ENCODE data around the gene TJAP1.
A peak's percentile ranks its signal among the peaks of the same experiment; 100 is the strongest.
"Not testable (repeated sequence)": the region's sequence is repeated elsewhere in the genome, so short reads cannot be mapped to it uniquely, and the experiment has no call there.

The TJAP1 gene

DNA sequence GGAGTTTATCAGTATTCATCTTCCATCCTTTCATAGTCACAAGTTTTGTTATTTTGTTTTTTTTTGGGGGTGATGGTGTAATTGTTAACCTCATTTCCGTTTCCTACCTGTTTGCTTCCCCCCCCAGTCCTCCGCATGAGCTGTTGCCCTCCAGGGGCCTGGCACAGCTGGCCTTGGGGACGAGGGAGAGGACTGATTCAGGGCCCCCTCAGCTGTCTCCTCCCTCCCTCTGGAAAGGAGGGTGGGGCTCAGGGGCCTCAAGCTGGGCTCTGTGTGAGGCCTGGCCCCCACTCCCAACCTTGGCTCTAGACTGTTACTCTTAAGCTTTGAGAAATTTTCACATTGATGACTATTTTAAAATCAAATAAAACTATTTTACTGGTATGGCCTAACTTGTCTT is 28.8 kb downstream of the TJAP1 start:
- no peak for DNase-seq (ENCODE audit: low read depth)

DNA sequence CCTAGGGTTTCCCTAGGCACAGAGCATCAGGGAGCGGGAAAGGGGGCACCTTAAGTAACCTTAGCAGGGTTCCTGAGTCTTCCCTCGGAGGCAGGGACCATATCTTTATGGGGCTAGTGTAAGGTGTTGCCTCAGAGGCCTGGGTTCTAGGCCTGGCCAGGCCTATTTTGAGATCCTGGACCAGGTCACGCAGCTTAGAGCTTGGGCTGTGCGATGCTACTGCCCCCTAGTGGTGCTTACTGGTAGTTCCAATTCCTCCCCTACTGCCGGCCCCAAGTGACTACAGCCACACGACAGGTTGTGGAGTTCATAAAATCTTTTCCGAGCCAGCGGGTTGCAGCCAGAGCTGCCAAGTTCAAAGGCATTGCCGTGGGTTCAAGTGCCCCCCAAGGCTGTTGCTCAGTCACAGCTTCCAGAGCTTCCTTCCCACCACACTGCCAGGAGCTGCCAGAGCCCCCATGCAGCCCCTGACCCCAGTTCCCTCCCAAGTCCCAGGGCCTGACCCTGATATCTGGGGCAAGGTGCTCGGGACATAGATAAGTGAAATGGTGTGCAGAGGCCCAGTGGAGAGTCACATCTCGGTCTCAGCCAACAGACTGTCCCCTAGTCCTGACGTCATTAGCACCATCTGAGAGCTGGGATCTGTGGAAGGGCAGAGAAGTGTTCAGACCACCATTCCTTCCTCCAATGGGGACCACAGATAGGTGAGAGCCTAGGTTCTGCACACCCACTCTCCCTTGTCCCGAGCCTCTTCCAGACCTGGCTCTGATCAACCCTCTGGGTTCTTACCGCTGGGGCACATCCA is 29.5 kb downstream of the TJAP1 start:
- peak; percentile 35 for DNase-seq (ENCODE audit: low read depth)

DNA sequence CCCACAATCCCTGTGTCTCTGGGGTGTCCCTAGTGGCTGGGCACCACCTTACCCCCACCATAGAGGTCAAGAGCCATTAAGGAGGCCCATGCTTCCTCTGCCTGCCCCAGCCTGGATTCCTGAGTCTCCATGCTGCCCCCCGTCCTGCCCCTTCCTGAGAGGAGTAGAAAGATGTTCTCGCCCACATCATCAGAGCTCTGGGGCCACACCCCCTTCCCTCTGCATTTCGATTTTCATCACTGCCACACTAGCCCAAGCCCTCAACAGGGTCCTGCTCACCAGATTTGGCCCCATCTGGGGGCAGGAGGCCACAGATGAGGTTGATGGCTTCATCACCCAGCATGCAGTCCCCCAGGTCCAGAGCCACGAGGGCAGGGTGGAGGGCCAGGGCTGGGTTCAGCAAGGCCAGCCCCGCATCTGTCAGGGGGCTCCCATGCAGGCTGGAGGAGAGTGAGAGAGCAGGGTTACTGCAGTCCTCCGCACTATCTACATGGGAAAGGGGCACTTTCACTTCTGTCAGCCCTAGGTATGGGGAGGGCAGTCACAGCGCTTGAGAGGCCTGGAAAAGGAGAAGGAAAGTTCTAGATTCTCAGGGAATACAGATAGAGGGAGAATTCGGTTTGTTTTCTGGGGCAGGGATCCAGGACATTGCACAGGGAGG is 31.2 kb downstream of the TJAP1 start:
- DNase-seq (ENCODE audit: low read depth) = no peak

DNA sequence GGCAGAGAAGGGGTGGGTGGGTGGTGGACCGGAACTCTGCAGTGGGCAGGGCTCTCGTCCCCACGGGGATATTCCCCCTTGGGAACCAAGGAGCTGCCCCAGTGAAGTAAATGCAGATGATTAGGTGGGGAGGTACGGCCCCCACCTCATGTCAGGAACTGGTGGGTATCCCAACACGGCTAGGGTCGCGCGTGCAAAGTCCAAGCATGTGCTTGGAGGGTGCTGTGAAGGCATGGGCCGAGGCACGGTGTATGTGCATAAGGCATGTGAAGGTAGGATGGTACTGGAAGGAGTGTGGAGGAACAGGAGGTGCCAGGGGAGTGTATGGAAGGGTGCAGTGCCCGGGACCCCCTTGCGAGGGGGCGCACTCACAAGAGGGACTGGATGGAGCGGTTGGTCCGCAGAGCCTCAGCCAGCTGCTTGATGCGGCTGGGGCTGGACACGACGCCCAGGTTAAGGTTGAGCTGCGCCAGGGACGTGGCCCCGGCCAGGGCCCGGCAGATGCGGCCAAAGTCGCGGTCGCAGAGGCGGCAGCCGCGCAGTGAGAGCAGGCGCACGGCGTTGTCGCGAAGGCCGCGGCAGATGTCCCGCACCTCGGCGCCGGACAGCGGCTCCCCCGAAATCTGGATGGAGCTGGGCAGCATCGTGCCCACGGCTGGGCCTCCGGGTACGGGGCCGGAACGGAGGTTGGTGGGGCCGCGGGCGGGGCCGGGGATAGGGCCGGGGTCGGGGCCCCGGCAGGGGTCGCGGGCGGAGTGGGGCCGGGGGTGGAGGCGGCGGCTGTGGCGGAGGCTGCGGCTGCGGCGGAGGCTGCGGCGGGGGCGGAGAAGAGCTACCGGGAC is 32.0 kb downstream of the TJAP1 start:
- no peak for DNase-seq (ENCODE audit: low read depth)

DNA sequence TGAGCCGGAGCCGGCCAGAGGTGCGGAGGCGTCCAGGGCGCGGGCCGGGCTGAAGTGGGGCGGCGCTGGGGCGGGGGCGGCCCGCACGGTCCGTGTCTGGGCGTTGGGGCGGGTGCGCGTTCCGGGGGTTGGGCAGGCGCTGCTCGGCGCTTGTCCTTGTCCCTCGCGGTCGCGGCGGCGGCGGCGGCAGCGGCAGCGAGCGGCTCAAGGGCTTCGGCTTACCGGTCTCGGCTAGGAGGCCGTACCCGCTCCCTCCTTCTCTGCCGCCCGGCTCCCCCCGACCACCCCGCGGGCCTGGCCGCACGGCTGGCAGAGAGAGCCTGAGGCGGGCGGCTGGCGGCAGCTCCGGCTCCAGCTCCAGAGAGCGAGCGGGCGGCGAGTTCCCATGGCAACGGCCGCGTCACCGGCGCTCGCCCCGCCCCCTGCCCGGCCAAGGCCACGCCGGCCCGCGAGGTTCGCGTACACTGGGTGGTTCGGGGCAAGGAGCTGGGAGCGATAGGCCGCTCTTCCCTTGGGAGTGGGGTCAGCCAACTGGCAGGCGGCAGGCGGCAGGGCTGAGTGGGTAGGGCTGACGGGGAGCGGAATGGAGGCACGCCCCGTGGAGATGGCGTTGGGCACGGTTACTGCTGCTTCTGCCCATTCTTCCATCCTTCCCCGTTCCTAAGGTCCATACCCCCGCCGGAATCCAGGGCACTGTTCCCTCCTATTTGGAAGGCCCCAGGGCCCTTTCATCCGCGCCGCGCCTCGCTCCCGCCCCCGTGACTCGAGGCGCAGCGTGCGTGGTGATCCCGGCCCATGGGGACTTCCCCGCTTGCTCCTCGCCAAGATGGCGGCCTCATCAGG is 32.8 kb downstream of the TJAP1 start, which contains the start of gene LRRC73:
Gene LRRC73 (minus strand): TSS at position 363 of the 843 bp plus-strand sequence. CDS start 561 bp downstream, outside the sequence.
- DNase-seq (ENCODE audit: low read depth) = no peak

DNA sequence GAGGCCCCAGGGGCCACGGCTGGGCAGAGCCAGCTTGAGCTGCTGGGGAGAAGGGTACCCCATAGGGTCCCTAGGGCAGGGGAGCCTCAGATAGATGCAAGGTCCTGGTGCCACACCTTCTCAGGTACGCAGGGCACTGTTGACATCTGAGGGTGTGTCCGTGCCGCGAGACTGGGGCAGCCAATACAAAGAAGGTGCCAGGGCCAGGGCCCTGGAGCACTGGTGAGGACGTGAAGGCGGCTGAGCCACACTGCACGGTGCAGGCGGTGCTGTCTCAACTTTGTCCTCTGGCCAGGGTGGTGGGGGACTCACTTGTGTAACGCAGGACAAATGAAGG is 33.4 kb downstream of the TJAP1 start:
- DNase-seq (ENCODE audit: low read depth) = no peak

DNA sequence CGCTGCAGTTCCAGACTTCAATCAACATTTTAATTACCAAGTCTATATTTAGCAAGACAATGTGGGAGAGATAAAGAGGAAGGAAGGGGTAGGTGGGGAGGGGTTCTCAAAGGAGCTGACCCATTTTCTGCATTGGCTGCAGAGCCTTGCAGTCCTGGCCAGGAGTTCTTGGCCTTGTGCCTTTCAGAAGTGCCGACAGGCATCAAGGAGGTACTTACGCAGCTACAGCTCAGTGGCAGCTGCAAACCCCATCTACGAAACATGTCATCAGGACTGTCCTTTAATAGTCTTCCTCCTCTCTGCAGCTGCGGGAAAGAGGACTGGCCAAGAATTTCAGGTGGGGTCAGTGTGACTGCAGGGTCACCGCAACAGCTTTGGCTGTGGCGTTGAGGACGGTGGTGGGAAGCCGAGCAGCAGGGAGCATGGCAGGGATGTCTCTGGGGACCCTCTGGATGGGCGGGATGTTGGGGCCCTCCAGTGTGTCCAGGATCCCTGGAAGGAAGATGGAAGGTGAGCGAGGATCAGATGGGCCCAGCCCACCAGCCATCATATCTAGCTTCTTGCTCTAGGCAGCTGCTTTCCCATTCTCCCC is 34.5 kb downstream of the TJAP1 start:
- no peak for DNase-seq (ENCODE audit: low read depth)

DNA sequence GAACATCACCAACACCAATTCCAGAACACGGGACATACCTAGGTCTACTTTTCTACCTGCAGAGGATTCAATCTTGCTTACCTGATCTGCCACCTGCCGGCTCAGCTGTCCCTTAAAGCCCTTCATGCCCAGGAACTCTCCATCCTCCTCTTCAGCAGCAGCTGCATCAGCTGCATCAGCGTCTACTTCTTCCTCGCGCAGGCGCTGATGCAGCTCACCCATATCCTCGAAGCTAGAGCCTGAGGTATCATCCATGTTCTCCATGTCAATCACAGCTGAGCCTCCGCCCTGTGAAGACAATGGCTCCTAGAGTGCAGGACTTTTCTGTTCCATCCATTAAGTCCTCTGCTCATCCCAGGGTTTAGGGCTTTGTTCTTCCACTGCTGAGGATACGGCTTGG is 38.4 kb downstream of the TJAP1 start:
- no peak for DNase-seq (ENCODE audit: low read depth)

DNA sequence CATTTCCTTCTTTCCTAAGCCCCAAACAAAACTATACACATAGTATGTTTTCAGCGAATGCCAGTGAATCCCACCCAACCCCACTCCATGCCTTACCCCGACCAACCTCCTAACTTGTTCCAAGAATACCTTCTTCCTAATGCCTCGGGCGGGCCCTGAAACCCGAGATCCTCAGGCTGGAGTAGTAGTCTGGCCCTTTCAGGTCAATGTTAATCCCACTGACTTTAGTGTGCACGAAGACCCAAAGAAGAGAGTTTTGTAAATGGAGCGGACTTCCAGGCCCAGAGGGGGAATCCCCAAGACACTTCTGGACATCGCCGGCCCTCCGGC is 39.0 kb downstream of the TJAP1 start:
- no peak for DNase-seq (ENCODE audit: low read depth)

DNA sequence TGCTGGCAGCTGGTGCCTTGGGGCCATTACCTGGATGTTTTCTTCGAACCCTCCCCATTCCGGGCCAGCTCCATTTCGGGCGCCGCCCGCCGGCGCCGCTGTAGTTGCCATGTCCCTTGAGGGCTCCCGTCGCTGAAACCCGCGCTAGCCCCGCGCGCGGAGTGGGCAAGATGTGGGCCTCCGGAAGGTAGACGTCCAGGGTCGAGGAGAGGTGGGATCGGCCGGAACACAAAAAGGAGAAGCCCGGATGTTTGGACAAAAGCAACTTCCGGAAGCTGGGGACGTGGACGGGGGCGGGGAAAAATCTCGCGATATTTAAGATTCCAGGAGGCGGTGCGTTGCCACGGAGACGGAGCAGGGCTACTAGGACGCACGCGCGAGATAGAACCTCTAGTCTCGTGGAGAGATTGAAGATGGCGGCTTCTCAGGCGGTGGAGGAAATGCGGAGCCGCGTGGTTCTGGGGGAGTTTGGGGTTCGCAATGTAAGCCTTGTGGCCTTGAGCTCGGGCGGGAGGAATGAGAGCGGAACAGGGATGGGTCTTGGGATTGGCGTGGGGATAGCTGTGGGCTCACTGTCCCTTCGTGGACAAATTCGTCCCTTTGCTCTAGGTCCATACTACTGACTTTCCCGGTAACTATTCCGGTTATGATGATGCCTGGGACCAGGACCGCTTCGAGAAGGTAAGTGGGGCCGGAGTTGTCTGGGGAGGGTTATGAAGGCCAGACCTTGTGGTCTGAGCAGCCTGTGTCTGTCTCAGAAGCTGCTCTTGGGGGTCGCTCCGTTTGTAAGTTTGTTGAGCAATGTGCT is 39.5 kb downstream of the TJAP1 start, which contains the start of the genes POLR1C and YIPF3:
Gene POLR1C (plus strand): TSS at position 393 of the 808 bp plus-strand sequence. CDS start 21 bp downstream, at position 414.
Gene YIPF3 (minus strand): TSS at position 230 of the 808 bp plus-strand sequence. CDS start 119 bp downstream, at position 111.
- peak; percentile 86 for DNase-seq (ENCODE audit: low read depth)

DNA sequence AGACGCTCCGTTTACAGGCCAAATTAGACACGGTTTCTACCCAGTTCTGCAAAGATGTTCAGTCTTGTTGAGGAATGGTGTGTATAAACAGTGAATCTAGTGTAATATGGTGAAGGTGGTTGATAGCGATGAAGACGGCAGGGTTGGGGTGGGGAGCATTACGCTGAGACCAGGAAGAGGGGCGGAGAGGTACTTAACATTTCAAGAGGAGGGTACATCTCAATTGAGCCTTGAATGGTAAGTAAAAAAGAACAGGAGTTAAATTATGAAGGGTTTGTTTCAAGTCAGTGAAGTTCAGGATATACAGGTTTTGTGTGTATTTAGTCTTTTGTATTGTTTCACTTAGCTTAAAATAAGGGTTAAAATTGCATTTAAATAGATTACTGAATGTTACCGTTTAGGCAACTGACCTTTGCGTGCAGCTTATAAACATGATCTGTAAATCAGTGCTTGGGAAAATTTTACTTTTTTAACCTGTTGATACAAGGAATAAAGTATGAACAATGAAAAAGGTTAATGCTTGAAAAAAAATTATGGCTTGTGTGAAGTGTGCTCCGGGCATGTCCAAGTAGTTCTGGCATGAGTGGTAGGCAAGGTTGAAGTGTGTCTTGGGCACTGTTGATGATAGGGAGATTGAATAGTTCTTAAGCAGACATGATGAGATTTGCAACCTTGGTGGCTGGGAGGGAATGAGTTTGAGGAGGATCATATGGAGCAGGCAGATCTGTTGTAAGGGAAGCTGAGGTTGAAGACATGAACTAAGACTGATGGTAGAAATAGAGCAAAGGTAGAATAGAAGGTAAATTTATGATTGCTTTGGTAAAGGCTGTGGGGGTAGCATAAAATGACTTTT is 40.4 kb downstream of the TJAP1 start:
- no peak for DNase-seq (ENCODE audit: low read depth)

DNA sequence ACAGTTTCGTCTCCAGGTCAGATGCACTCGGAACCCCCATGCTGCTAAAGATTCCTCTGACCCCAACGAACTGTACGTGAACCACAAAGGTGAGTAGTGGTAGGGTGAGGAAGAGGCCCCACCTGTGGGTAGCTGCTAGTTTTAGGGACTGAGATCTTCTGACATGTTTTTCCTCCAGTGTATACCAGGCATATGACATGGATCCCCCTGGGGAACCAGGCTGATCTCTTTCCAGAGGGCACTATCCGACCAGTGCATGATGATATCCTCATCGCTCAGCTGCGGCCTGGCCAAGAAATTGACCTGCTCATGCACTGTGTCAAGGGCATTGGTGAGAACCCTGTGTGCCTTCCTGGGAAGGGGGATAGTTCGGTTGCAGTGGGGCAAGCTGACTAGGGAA is 42.7 kb downstream of the TJAP1 start:
- DNase-seq (ENCODE audit: low read depth) = no peak

DNA sequence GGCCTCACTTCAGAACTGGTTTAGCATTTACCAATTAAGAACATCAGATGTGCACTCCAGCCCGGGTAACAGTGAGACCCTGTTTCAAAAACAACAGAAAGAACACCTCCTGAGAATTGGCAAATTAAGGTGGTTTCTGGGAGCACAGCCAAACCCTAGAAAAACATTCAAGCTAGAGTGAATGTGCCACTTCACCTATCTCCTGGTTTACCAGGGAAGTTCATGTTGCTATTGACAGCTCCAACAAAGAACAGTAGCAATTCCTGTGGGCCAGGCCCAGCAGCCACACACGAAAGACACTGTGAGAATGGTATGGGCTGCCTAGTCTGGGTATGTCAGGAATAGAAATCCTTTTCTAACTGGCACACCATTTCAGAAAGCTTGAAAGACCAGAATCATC is 44.5 kb downstream of the TJAP1 start:
- DNase-seq (ENCODE audit: low read depth) = no peak

DNA sequence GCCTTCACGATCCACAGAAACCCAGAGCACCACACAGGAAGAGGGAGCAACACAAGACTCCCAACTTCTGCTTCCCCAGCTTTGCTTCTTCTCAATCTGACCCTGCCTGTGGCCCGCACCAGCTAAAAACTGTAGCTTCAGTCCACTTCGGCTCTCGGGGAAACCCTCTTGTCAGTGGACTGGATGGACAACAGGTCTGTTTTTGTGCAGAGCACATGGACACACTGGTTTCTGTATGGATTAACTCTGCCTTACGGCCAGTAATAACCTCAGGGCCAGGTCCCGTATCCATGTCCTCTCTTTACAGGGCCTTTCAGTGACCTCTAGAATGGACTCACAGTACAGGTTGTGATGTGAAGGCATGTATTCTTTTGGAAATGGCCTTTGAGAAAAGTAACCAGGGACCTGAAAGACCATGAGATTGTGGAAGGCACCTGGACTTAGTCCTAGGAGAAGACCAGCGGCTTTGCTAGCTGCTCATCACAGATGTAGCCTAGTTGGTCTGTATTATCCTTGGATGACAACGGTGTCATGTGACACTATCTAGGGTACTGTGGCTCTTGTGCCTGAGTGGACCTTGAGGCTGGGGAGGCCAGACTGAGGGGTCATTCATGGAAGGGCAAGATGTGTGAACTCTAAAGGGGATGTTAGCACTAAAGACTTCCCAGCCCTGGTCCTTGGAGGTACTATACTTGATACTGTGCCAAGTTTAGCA is 45.3 kb downstream of the TJAP1 start:
- no peak for DNase-seq (ENCODE audit: low read depth)

DNA sequence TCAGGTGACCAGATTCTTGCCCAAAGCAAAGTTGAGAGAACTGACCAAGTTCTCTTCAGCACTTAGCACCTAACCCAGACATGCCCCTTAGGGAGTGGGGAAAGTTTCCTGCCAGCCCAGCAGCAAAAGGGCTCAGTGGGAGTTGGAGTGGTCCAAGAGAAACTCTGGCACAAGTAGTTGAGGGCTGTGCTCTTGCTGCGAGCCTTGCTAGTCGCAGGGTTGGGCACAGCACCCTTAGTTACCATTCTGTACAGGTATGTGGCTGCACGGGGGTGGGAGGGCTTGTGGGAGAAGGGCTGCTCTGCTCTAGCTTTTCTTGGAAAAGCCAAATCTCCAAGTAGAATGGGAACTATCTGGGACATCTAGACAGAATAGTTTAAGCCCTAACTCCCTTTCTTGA is 45.9 kb downstream of the TJAP1 start:
- no peak for DNase-seq (ENCODE audit: low read depth)

DNA sequence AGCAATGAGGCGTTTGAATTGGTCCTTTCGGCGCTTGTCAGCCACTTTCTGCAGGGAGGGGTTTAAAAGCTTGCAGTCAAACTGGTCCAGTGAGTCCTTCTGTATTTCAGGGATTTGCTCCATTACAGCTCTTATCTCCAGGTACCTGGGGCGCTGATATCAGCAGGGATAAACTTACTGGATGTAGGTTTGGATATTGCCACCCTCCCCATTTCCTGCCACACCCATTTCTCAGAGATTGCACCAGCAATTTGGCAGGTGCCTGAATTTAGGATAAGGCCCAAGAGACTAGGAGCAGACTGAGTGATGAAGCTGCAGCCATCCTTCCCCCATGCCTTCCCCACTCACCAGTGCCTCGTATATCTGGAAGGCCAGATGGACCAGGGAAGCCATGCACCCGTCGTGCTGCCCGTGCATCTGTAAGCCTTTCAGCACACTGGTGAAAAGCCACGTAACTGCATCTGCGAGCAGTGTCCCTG is 47.2 kb downstream of the TJAP1 start:
- DNase-seq (ENCODE audit: low read depth) = no peak

DNA sequence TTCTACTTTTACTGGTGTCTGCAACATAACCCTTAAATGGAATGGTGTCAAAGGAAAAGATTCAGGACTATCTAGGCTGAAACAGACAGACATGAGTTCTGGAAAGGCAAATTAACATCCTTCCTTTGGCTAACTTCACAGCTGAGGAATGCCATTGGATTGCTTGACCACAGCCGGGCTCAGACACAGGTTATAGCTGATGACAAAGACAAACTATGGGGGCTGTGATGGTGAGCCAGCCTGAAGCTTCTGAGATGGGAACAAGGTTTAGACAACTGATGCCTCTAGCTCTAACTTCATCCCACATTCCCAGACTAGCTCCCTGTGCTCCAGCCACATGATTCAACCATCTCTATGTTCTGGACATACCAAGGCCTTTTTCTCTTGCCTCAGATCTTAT is 54.8 kb downstream of the TJAP1 start:
- DNase-seq (ENCODE audit: low read depth) = no peak

DNA sequence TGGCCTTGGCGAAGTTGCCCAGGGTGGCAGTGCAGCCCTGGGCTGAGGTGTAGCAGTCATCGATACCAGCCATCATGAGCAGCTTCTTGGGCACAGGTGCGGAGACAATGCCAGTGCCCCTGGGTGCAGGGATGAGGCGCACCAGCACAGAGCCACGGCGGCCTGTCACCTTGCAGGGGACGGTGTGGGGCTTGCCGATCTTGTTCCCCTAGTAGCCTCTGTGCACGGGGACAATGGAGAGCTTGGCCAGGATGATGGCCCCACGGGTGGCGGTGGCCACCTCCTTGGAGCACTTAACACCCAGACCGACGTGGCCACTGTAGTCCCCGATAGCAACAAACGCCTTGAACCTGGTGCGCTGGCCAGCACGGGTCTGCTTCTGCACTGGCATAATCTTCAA is 61.6 kb downstream of the TJAP1 start:
- not testable (repeated sequence) for DNase-seq (ENCODE audit: low read depth)

DNA sequence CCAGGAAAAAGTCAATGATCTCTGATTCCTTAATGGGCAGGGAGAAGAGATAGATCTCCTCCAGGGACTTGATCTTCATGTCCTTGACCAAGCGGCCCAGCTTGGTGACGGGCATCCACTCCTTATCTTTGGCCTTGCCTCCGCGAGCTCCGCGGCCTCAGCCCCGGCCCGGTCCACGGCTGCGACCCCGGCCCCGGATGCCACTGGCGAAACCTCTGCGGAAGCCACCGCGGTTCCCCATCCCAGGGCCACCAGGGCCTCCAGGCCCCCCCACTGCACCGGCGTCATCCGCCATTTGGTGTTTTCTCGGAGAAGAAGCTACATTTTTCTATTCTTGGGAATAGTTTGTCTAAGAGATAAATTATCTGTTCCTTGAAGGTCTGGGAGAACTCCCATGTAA is 62.0 kb downstream of the TJAP1 start:
- not testable (repeated sequence) for DNase-seq (ENCODE audit: low read depth)
